ENCODE measurements around the gene NEK8.
A peak's percentile ranks its signal among the peaks of the same experiment; 100 is the strongest.
"Not testable (repeated sequence)": the region's sequence is repeated elsewhere in the genome, so short reads cannot be mapped to it uniquely, and the experiment has no call there.

NEK8 gene

GRCh38 chr17:28710861-28711722 lies 17.5 kb upstream of the NEK8 start:
- peak; percentile 89 to 92 for DNase-seq

GRCh38 chr17:28711723-28712031 lies 16.9 kb upstream of the NEK8 start, which contains the start of gene PROCA1:
Gene PROCA1, minus strand, starts transcription at chr17:28711888. Its CDS starts 228 bp downstream, at chr17:28711660.
- DNase-seq = peak in 1 of 2 experiments; percentile 78

GRCh38 chr17:28712032-28712704 lies 16.4 kb upstream of the NEK8 start:
- peak; percentile 35 to 53 for DNase-seq

GRCh38 chr17:28712705-28713415 lies 15.7 kb upstream of the NEK8 start:
- no peak for DNase-seq

- no peak for DNase-seq
Measured at GRCh38 chr17:28714281-28714680, 14.3 kb upstream of the NEK8 start.

- no peak for DNase-seq
Measured at GRCh38 chr17:28715217-28715616, 13.4 kb upstream of the NEK8 start.

- no peak for DNase-seq
Measured at GRCh38 chr17:28716740-28717577, 11.6 kb upstream of the NEK8 start.

- DNase-seq = peak; percentile 64 to 67
Measured at GRCh38 chr17:28717578-28718332, 10.8 kb upstream of the NEK8 start, which contains the start of gene RAB34. Gene RAB34, minus strand, starts transcription at chr17:28717868. Its CDS starts 602 bp downstream, at chr17:28717266.

- no peak for DNase-seq
Measured at GRCh38 chr17:28718333-28719020, 10.1 kb upstream of the NEK8 start.

- no peak for DNase-seq
Measured at GRCh38 chr17:28719021-28719433, 9.6 kb upstream of the NEK8 start.

GRCh38 chr17:28720247-28720996 lies 8.2 kb upstream of the NEK8 start:
- peak in 1 of 2 experiments; percentile 35 for DNase-seq

- DNase-seq = not testable (repeated sequence)
Measured at GRCh38 chr17:28720997-28721329, 7.6 kb upstream of the NEK8 start.

GRCh38 chr17:28722417-28723158 lies 6.0 kb upstream of the NEK8 start:
- DNase-seq = no peak

GRCh38 chr17:28723159-28723835 lies 5.3 kb upstream of the NEK8 start:
- no peak for DNase-seq

- not testable (repeated sequence) for DNase-seq
Measured at GRCh38 chr17:28723836-28724499, 4.6 kb upstream of the NEK8 start.

- DNase-seq = no peak
Measured at GRCh38 chr17:28724500-28725165, 4.0 kb upstream of the NEK8 start.

- peak; percentile 24 to 35 for DNase-seq
Measured at GRCh38 chr17:28725166-28725659, 3.4 kb upstream of the NEK8 start.
